Measurements from ENCODE around the gene PLEKHA7. TPM values are rescaled to one million over a fixed set of nuclear protein-coding genes. Genes with fewer than 3 reads are reported as not detected.
A peak's percentile ranks its signal among the peaks of the same experiment; 100 is the strongest.

PLEKHA7 gene
- total RNA-seq, 2 experiments from 2014 or later = 1.9 to 2.5 TPM

DNA sequence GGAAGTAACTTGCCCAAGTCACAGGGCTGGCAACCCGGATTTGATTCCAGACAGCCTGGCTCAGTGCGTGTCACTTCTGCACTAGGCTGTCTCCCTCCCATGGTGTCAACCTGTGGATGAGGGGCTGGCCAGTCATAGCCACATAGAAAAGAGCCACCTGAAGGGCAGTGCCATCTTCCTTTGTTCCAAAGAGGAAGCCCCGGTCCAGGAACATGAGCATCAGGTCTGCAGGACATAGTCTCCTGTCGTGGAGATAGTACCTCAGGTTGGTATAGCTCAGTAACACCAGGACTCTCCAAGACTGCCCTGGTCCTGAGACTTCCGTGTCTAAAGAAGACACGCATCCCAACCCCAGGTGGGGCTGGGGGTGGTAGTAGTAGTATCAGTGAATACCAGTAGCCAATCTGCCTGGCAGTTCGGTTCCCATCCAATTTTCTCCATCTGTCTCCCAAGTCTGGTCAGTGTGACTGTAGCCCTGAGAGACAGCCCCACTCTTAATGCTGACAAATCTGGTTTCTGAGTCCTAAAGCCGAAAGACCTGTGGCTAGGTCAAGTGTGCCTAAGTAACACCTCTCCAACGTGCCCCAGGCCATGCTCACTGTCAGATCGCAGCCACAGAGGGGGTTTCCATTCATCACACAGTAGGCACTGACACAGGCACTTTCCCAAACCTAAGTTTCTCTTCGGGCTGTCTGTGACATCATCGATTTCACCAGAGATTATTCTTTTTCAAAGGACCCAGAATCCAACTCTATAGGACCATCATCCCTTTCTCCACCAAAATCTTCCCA, 242.7 kb downstream of the PLEKHA7 start:
- Mint-ChIP-seq H3K36me3 (ENCODE audit: low read depth) (no peaks in the 10 kb centered on the region), H3K4me1 (ENCODE audit: low read depth) (no peaks in the 10 kb centered on the region), H3K27me3 (ENCODE audit: low read depth) (peaks cover 2% of the 10 kb centered on the region), H3K27ac (no peak overlapping the region), H3K4me3 (no peak overlapping the region), H3K9me3 (no peaks in the 10 kb centered on the region)
- intact Hi-C loops (cut with micrococcal nuclease) = no loop called here
- no peak for DNase-seq
- CTCF ChIA-PET = interaction anchor here (1.2 to 2.4 kb wide), 3 partner anchors 13 to 292 kb away, joined by 4 to 9 read pairs (median 6); no protein-coding TSS in a partner anchor

DNA sequence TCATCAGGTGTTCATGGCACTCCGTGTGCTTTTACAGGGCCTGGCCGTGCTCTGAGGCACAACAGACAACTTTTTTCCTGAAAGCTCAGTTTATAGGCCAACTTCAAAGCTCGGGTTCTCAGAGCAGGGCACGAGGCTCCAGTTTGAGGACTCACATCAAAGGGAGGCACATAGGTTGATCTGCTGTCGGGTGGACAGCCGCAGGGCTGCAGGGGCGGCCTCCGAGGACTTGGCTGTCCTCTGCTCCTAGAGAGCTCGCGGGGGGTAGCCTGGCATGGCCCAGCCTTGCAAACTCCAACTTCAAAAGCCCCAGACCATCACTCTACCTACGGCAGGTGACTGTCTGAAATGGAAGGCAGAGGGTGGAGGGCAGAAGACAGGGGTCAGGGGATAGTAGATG, 244.2 kb downstream of the PLEKHA7 start:
- Mint-ChIP-seq H3K4me1 (ENCODE audit: low read depth) (no peaks in the 10 kb centered on the region), H3K27me3 (ENCODE audit: low read depth) (peaks cover 2% of the 10 kb centered on the region), H3K9me3 (no peaks in the 10 kb centered on the region), H3K27ac (no peak overlapping the region), H3K36me3 (ENCODE audit: low read depth) (no peaks in the 10 kb centered on the region), H3K4me3 (no peak overlapping the region)
- CTCF ChIA-PET = interaction anchor here (2.4 kb wide), 1 partner anchor 15 kb away, joined by 6 read pairs; no protein-coding TSS in a partner anchor
- intact Hi-C loops (cut with micrococcal nuclease) = no loop called here
- no peak for DNase-seq

DNA sequence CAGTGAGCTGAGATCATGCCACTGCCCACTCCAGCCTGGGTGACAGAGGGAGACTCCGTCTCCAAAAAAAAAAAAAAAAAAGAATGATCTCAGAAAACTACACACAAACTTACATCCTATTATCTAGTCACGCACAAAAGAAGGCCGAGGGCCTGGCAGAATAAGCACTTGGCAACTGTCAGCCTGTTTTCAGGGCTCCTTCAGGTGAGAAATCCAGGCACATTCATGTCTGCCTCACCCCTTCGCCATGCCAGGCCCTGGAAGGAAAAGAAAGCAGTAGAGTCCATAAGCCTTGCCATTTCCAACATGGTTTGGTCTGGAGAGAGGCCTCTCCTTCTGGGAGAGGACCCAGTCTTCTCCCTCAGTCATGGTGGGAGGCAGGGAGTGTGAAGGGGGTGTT, 244.8 kb downstream of the PLEKHA7 start:
- no peaks in the 10 kb centered on the region for H3K4me1 Mint-ChIP-seq (ENCODE audit: low read depth)
- no peak overlapping the region for H3K27ac Mint-ChIP-seq
- no peaks in the 10 kb centered on the region for H3K36me3 Mint-ChIP-seq (ENCODE audit: low read depth)
- H3K9me3 Mint-ChIP-seq = no peaks in the 10 kb centered on the region
- no peak for DNase-seq
- intact Hi-C loops (cut with micrococcal nuclease) = no loop called here
- CTCF ChIA-PET = interaction anchor here (4.3 kb wide), 1 partner anchor 17 kb away, joined by 29 read pairs; no protein-coding TSS in a partner anchor
- peaks cover 2% of the 10 kb centered on the region for H3K27me3 Mint-ChIP-seq (ENCODE audit: low read depth)
- H3K4me3 Mint-ChIP-seq = no peak overlapping the region

DNA sequence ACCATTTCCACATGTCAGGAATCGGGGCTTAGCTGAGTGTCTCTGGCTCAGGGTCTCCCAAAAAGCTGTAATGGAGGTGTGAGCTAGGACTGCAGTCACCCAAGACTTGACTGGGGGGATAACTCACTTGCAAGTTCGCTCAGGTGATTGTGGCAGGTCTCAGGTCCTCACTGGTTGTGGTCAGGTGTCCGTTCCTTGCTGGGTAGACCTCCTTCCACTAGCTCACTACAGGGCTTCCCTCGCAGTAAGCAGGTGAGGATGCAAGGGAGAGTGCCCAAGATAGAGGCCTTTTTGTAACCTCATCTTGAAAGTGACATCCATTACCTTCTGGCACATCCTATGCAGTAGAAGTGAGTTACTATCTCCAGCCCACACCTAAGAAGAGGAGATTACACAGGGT, 246.3 kb downstream of the PLEKHA7 start:
- CTCF ChIA-PET = interaction anchor here (1.2 to 4.3 kb wide), 2 partner anchors 15 to 19 kb away, joined by 3 to 29 read pairs; no protein-coding TSS in a partner anchor
- Mint-ChIP-seq H3K4me1 (ENCODE audit: low read depth) (no peaks in the 10 kb centered on the region), H3K36me3 (ENCODE audit: low read depth) (no peaks in the 10 kb centered on the region), H3K9me3 (no peaks in the 10 kb centered on the region), H3K27me3 (ENCODE audit: low read depth) (no peaks in the 10 kb centered on the region), H3K4me3 (no peak overlapping the region), H3K27ac (no peak overlapping the region)
- intact Hi-C loops (cut with micrococcal nuclease) = no loop called here
- DNase-seq = no peak

DNA sequence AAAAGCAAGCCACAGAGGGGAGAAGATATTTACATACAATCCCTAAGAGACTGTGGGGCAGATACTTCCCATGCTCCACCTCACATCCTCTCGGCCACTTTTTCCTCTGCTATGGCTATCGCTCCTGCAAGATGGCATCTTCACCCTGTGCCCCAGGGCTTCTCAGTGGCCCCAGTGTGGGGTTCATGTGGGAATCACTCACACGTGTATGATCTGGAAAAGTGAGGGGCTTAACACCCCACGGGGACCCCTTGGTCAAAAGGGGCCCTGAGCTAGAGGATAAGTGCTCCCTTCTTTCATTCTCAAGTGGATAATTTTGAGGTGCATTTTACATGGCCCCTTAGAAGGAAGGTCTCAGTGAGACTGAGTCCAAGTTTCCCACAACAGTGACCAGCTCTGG, 247.1 kb downstream of the PLEKHA7 start:
- H3K4me3 Mint-ChIP-seq = no peak overlapping the region
- no peak overlapping the region for H3K27ac Mint-ChIP-seq
- intact Hi-C loops (cut with micrococcal nuclease) = no loop called here
- no peaks in the 10 kb centered on the region for H3K4me1 Mint-ChIP-seq (ENCODE audit: low read depth)
- no peaks in the 10 kb centered on the region for H3K36me3 Mint-ChIP-seq (ENCODE audit: low read depth)
- H3K9me3 Mint-ChIP-seq = no peaks in the 10 kb centered on the region
- DNase-seq = no peak
- H3K27me3 Mint-ChIP-seq (ENCODE audit: low read depth) = no peaks in the 10 kb centered on the region
- CTCF ChIA-PET = interaction anchor here (4.3 kb wide), 1 partner anchor 19 kb away, joined by 29 read pairs; no protein-coding TSS in a partner anchor

DNA sequence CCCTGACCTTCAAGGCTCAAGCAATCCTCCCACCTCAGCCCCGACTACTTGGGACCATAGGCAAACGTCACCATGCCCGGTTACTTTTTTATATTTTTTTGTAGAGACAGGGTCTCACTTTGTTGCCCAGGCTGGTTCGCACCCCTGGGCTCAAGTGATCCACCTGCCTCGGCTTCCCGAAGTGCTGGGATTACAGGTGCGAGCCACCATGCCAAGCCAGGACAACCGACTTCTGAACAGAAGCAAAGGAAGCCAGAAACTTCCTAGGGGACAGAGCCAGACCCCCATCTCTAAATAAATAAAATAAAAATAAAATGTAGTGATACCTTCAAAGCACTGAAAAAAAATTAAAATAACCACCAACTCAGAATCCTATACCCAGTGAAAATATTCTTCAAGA, 249.3 kb downstream of the PLEKHA7 start:
- H3K9me3 Mint-ChIP-seq = no peaks in the 10 kb centered on the region
- intact Hi-C loops (cut with micrococcal nuclease) = no loop called here
- CTCF ChIA-PET = no interaction called here

DNA sequence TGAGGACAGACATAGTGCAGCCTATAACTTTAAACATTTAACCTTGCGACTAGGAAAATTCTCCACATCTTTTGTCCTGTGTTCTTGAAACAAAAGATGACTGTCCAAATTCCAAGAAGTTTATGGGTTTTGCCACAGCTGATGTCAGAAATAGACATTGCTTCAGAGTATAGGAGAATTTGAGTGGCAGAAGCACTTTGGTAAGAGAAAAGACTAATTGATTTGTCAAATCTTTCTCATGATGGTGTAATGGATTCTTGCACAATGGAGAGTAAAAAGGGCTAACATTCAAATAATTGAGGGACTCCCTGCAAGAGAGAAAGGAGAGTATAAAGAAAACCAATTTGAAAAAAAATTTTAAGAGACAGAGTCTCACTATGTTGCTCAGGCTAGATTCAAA, 250.5 kb downstream of the PLEKHA7 start:
- Mint-ChIP-seq H3K4me1 (ENCODE audit: low read depth) (peaks cover 11% of the 10 kb centered on the region), H3K9me3 (no peaks in the 10 kb centered on the region), H3K27me3 (ENCODE audit: low read depth) (no peaks in the 10 kb centered on the region), H3K36me3 (ENCODE audit: low read depth) (peaks cover 5% of the 10 kb centered on the region), H3K4me3 (no peak overlapping the region), H3K27ac (no peak overlapping the region)
- CTCF ChIA-PET = no interaction called here
- intact Hi-C loops (cut with micrococcal nuclease) = no loop called here
- no peak for DNase-seq

More for the DNA sequence above, 249.3 kb downstream of the PLEKHA7 start:
- Mint-ChIP-seq H3K4me1 (ENCODE audit: low read depth) (peaks cover 2% of the 10 kb centered on the region), H3K36me3 (ENCODE audit: low read depth) (no peaks in the 10 kb centered on the region), H3K27me3 (ENCODE audit: low read depth) (no peaks in the 10 kb centered on the region), H3K4me3 (no peak overlapping the region), H3K27ac (no peak overlapping the region)
- no peak for DNase-seq

DNA sequence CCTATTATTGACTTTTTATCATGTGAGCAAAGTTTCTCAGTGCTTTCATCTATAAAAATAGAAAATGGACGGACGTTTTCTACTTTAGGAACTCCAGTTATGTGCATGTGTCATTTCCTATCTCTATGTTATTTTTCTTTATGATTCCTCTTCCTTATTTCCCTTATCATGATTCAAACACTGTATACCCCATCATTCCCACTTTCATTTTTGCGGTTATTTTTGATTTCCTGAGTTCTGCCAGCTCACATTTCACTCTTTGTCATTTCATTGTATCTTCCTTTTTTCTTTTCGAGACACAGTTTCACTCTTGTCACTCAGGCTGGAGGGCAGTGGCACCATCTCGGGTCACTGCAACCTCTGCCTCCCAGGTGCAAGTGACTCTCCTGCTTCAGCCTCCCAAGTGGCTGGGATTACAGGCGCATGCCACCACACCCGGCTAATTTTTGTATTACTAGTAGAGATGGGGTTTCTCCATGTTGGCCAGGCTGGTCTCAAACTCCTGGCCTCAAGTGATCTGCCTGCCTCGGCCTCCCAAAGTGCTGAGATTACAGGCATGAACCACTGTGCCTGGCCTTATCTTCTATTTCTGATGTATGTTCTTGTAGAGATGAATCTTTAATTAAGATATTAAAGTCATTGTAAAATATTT, 254.2 kb downstream of the PLEKHA7 start:
- Mint-ChIP-seq H3K4me3 (no peak overlapping the region), H3K27ac (peak overlapping the region; percentile 37), H3K36me3 (ENCODE audit: low read depth) (peaks cover 22% of the 10 kb centered on the region), H3K27me3 (ENCODE audit: low read depth) (no peaks in the 10 kb centered on the region), H3K9me3 (no peaks in the 10 kb centered on the region), H3K4me1 (ENCODE audit: low read depth) (peaks cover 11% of the 10 kb centered on the region)
- intact Hi-C loops (cut with micrococcal nuclease) = no loop called here
- CTCF ChIA-PET = no interaction called here
- DNase-seq = peak; percentile 25

DNA sequence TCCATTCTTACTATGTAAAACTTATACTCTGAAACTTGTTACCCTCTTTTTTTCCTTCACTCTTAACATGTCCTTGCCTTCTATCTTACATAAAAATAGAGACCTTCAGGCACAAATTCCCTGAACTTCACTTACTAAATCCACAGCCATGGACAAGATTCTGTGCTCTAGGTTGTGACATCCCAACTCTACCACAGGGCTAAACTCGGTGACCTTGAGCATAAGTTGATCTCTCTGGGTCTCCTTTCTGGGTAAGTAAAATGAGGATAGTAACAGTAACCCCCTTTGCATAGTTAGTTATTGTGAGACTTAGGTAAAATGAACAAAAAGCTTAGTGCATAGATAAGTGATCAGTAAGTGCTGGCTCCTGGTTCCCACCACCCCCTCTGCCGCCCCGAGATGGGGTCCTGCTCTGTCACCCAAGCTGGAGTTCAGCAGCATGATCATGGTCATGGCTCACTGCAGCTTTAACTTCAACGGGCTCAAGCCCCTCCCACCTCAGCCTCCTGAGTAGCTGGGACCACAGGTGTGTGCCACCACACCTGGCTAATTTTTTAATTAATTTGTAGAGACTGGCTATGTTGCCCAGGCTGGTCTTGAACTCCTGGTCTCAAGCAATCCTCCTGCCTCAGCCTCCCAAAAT, 255.7 kb downstream of the PLEKHA7 start:
- H3K4me1 Mint-ChIP-seq (ENCODE audit: low read depth) = peaks cover 19% of the 10 kb centered on the region
- H3K27me3 Mint-ChIP-seq (ENCODE audit: low read depth) = no peaks in the 10 kb centered on the region
- CTCF ChIA-PET = no interaction called here
- intact Hi-C loops (cut with micrococcal nuclease) = no loop called here
- DNase-seq = no peak
- peak overlapping the region; percentile 3 for H3K27ac Mint-ChIP-seq
- H3K36me3 Mint-ChIP-seq (ENCODE audit: low read depth) = peaks cover 30% of the 10 kb centered on the region
- no peaks in the 10 kb centered on the region for H3K9me3 Mint-ChIP-seq
- no peak overlapping the region for H3K4me3 Mint-ChIP-seq

DNA sequence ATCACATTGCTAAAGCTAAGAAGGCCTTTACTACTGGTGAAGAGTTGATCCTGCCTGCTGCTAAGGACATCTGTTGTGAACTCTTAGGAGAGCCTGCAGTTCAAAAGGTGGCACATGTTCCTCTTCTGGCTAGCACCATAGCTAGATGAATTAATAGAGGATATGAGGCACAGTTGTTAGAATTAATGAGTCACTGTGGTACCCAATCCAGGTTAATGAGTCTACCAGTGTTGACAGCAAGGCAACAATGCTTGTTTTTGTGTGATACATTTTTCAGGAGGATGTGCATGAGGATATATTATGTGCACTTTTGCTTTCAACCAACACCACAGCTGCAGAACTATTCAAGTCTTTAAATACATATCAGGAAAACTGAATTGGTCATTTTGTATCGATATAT, 263.8 kb downstream of the PLEKHA7 start:
- intact Hi-C loops (cut with micrococcal nuclease) = loop anchor here (5.0 kb wide), 1 partner anchor 602 kb away; the partner anchor contains the start of gene NCR3LG1
- H3K27me3 Mint-ChIP-seq (ENCODE audit: low read depth) = no peaks in the 10 kb centered on the region
- no peak overlapping the region for H3K4me3 Mint-ChIP-seq
- no peaks in the 10 kb centered on the region for H3K9me3 Mint-ChIP-seq
- no peak for DNase-seq
- peaks cover 33% of the 10 kb centered on the region for H3K4me1 Mint-ChIP-seq (ENCODE audit: low read depth)
- H3K27ac Mint-ChIP-seq = peak overlapping the region; percentile 72
- peaks cover 36% of the 10 kb centered on the region for H3K36me3 Mint-ChIP-seq (ENCODE audit: low read depth)
- CTCF ChIA-PET = interaction anchor here (0.6 to 0.9 kb wide), 2 partner anchors 12 to 778 kb away, joined by 3 read pairs; partner anchors contain the start of gene C11orf58

DNA sequence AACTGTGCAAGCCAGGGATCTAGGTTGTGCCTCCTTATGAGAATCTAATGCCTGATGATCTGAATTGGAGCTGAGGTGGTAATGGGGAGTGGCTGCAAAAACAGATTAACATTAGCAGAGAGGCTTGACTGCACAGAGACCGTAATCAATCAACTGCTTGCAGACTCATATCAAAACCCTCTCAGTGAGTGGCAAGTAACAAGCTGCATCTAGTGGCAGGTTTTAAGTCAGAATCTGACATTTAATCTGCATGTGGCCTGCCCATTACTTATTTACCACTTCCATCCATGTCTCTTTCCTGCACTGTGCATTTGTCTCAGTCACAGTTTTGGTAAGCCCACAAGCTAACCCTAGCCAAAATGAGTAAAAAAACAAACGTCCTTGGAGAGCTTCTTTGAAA, 264.5 kb downstream of the PLEKHA7 start:
- Mint-ChIP-seq H3K9me3 (no peaks in the 10 kb centered on the region), H3K27ac (peak overlapping the region; percentile 72), H3K4me3 (no peak overlapping the region), H3K4me1 (ENCODE audit: low read depth) (peaks cover 38% of the 10 kb centered on the region), H3K27me3 (ENCODE audit: low read depth) (no peaks in the 10 kb centered on the region), H3K36me3 (ENCODE audit: low read depth) (peaks cover 34% of the 10 kb centered on the region)
- intact Hi-C loops (cut with micrococcal nuclease) = loop anchor here (1.0 to 5.0 kb wide), 2 partner anchors 11 to 603 kb away; partner anchors contain the start of genes C11orf58 and NCR3LG1
- DNase-seq = peak; percentile 27
- CTCF ChIA-PET = interaction anchor here (0.7 to 1.2 kb wide), 2 partner anchors 10 to 33 kb away, joined by 3 read pairs; no protein-coding TSS in a partner anchor

DNA sequence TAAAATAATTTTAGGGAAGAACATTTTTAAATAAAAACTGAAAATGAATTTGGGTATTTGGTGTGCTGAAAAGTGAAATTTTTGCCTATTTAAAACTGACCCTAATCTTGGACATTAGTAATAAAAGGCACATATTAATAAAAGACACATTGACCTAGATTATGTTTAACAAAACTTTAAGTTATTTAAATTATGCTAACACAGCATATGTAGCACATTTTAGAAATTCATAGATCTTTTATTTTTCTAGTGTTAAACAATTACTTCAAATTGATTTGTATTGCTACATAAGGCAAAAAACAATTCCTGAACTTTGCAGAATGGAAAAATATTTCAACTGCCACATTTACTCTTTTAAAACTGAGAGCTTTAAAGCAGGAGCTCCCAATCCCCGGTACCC, 265.1 kb downstream of the PLEKHA7 start:
- H3K27ac Mint-ChIP-seq = no peak overlapping the region
- CTCF ChIA-PET = interaction anchor here (1.2 kb wide), 1 partner anchor 10 kb away, joined by 3 read pairs; no protein-coding TSS in a partner anchor
- intact Hi-C loops (cut with micrococcal nuclease) = loop anchor here (1.0 kb wide), 1 partner anchor 11 kb away; the partner anchor contains the start of gene C11orf58

More for the DNA sequence above, 265.1 kb downstream of the PLEKHA7 start:
- Mint-ChIP-seq H3K27me3 (ENCODE audit: low read depth) (no peaks in the 10 kb centered on the region), H3K4me3 (no peak overlapping the region), H3K36me3 (ENCODE audit: low read depth) (peaks cover 35% of the 10 kb centered on the region), H3K4me1 (ENCODE audit: low read depth) (peaks cover 42% of the 10 kb centered on the region), H3K9me3 (no peaks in the 10 kb centered on the region)
- no peak for DNase-seq

Data from activated naive CD4-positive, alpha-beta T cell treated with anti-CD3 and anti-CD28 coated beads for 36 hours (primary cell).